NT2/D1 (cell line): ENCODE data around the gene LINC00237.

Experiments
- DNase-seq: peaks from one replicate; pipeline ENCODE4 v3.0.0-alpha.2; 2011; ENCODE audit warnings: low read depth, low spot score
- H3K27me3 ChIP-seq: 2 replicates; pipeline ENCODE4 v1.6.0; 2011; ENCODE audit warnings: mild to moderate bottlenecking; ENCODE audit not compliant: insufficient read length, insufficient read depth
- H3K36me3 ChIP-seq: 2 replicates; pipeline ENCODE4 v1.6.1; 2011; ENCODE audit warnings: mild to moderate bottlenecking, low read length, mixed read lengths; ENCODE audit not compliant: insufficient read depth, insufficient read length
- H3K4me1 ChIP-seq: 2 replicates; pipeline ENCODE4 v1.5.1; 2011; ENCODE audit not compliant: insufficient read depth, insufficient read length
- H3K4me3 ChIP-seq: 2 replicates; pipeline ENCODE4 v1.5.1; 2011; ENCODE audit warnings: low read depth; ENCODE audit not compliant: insufficient read length
- H3K9ac ChIP-seq: 2 replicates; pipeline ENCODE4 v1.6.0; 2011; ENCODE audit warnings: low read depth; ENCODE audit not compliant: insufficient read length
- H3K9me3 ChIP-seq: 2 replicates; pipeline ENCODE4 v1.5.1; 2011; ENCODE audit warnings: mild to moderate bottlenecking, low read length; ENCODE audit not compliant: insufficient read depth
- SUZ12 ChIP-seq: IDR thresholded peaks from 2 replicates; pipeline ENCODE4 v1.6.1; 2011; ENCODE audit not compliant: insufficient read length, insufficient read depth; ENCODE audit errors: extremely low read depth
- YY1 ChIP-seq: IDR thresholded peaks from 2 replicates; pipeline ENCODE4 v1.6.1; 2011; ENCODE audit not compliant: insufficient read length, insufficient read depth
- ZNF274 ChIP-seq: IDR thresholded peaks from 2 replicates; pipeline ENCODE4 v1.6.1; 2011; ENCODE audit warnings: mild to moderate bottlenecking, low read depth, low read length

Gene LINC00237

DNA sequence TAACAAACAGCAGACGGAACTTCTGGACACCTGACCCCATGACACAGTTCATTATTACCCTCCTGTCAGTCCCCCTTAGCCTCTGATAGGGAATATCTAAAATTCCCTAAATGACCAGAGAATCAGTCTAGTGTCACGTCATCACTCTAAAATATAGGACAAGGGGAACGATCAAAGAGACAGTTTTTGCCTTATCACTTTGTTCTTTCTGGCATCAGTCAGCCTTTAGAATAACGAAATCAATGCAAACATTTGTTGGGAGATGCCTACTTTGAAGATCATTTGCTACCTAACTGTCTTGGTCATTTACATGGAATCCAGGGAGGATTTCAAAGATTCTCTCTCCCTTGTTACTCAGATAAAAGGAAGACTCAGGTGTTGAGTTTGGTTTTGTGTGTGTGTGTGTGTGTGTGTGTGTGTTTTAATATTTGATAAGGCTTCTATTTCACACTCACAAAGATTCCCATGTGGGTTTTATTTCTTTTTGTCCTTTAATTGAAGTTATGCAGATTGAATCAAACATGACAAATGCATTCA, 28.3 kb downstream of the LINC00237 start:
- H3K9ac ChIP-seq = no peak overlapping the region
- no peak for DNase-seq
- TF ChIP-seq ZNF274 (no peak), SUZ12 (no peak), YY1 (no peak)
- no peak overlapping the region for H3K4me3 ChIP-seq
- H3K4me1 ChIP-seq = no peaks in the 10 kb centered on the region
- no peaks in the 10 kb centered on the region for H3K27me3 ChIP-seq
- H3K9me3 ChIP-seq = no peaks in the 10 kb centered on the region
- no peaks in the 10 kb centered on the region for H3K36me3 ChIP-seq

DNA sequence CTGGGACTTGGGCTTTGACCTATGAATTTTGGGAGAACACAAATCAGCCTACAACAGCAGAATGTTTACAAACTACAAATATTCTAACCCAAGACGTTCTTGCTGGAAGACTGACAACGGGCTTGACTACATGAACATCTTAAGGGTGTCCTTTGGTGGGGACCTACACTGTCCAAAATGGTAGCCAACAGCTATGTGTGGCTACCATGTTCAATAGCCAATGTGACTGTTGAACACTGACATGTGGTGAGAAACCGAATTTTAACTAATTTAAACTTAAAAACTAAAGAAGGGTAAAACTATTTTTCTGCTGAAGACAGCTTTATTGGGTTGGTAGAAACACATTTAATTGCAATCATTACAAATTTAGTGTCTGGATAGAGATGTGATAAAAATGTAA, 30.1 kb downstream of the LINC00237 start:
- DNase-seq = no peak
- H3K4me1 ChIP-seq = no peaks in the 10 kb centered on the region
- no peak for TF ChIP-seq ZNF274
- no peak for TF ChIP-seq SUZ12
- TF ChIP-seq YY1 = no peak
- no peak overlapping the region for H3K4me3 ChIP-seq
- no peaks in the 10 kb centered on the region for H3K9me3 ChIP-seq
- H3K27me3 ChIP-seq = no peaks in the 10 kb centered on the region
- H3K9ac ChIP-seq = no peak overlapping the region
- no peaks in the 10 kb centered on the region for H3K36me3 ChIP-seq

DNA sequence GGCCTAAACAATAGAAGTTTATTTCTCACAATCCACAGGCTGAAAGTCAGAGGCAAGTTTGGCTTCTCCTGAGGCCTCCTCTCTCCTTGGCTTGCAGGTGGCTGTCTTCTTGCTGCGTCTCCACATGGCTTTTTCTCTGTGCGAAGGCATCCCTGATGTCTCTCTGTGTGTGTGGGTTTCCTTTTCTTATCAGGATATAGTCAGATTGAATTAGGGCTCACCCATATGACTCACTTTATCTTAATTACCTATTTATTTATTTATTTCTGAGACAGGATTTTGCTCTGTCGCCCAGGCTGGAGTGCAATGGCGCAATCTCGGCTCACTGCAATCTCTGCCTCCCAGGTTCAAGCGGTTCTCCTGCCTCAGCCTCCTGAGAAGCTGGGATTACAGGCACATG, 30.7 kb downstream of the LINC00237 start:
- Histone ChIP-seq H3K36me3 (no peaks in the 10 kb centered on the region), H3K9me3 (no peaks in the 10 kb centered on the region), H3K27me3 (no peaks in the 10 kb centered on the region), H3K4me3 (no peak overlapping the region), H3K4me1 (no peaks in the 10 kb centered on the region), H3K9ac (no peak overlapping the region)
- DNase-seq = no peak
- TF ChIP-seq ZNF274 = no peak
- TF ChIP-seq YY1 = no peak
- TF ChIP-seq SUZ12 = no peak

DNA sequence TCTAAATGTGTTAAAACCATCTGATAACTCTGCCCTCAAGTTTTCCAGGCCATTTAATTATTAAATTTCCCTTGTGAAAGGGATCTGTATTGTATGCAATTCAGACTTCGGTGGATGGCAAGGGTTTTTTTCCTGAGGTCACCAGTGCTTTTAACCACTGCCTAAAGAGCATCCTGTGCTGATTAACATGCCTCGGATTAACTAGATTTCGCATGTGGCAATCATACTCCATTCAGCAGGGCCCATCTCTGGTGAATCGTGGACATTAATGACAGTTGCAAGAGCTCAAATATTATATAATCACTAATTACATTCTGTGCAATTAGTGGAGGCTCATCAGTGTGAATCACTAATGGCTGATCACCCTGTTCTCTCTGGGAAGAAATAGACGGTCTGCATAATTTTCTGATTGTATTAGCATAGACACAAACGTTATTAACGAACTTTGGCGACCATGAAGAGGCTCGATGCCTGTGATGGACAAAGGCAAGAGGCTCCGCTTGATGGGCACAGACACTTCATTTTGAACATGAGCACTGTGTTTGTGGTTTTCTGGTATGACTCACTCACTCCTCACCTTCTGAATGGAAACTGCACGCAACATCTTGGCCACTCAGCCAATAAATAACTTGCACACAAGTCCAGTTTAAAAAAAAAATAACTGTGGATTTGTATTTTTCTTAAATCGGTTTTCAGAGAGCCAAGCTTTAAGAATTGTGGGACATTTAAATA, 31.4 kb downstream of the LINC00237 start:
- H3K36me3 ChIP-seq = no peaks in the 10 kb centered on the region
- TF ChIP-seq ZNF274 = no peak
- DNase-seq = no peak
- no peaks in the 10 kb centered on the region for H3K4me1 ChIP-seq
- H3K27me3 ChIP-seq = no peaks in the 10 kb centered on the region
- H3K9ac ChIP-seq = no peak overlapping the region
- no peaks in the 10 kb centered on the region for H3K9me3 ChIP-seq
- no peak overlapping the region for H3K4me3 ChIP-seq

DNA sequence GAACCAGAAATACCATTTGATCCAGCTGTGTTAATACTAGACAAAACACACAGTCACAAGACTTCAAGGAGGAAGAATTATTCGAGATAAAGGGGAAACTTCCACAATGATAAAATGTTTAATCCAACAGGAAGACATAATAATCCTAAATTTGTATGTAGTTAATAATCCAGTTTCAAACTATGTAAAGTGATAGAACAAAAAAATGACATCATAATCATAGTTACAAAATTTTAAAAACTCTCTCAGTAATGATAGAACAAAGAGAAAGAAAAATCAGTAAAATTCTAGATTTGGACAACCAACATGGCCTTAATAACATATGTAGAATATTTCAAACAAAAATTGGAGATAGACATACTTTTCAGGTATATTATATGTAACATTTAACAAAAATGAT, 38.9 kb downstream of the LINC00237 start:
- H3K4me1 ChIP-seq = no peaks in the 10 kb centered on the region
- DNase-seq = no peak
- H3K9ac ChIP-seq = no peak overlapping the region
- no peaks in the 10 kb centered on the region for H3K27me3 ChIP-seq
- TF ChIP-seq SUZ12 (no peak), ZNF274 (no peak), YY1 (no peak)
- H3K4me3 ChIP-seq = no peak overlapping the region
- no peaks in the 10 kb centered on the region for H3K9me3 ChIP-seq
- no peaks in the 10 kb centered on the region for H3K36me3 ChIP-seq

DNA sequence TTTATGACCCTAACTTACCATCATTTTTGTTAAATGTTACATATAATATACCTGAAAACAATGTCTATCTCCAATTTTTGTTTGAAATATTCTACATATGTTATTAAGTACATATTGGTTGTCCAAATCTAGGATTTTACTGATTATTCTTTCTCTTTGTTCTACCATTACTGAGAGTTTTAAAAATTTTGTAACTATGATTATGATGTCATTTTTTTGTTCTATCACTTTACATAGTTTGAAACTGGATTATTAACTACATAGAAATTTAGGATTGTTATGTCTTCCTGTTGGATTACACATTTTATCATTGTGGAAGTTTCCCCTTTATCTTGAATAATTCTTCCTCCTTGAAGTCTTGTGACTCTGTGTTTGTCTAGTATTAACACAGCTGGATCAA, 41.2 kb downstream of the LINC00237 start:
- Histone ChIP-seq H3K27me3 (no peaks in the 10 kb centered on the region), H3K4me3 (no peak overlapping the region), H3K4me1 (no peaks in the 10 kb centered on the region), H3K9ac (no peak overlapping the region), H3K36me3 (no peaks in the 10 kb centered on the region), H3K9me3 (no peaks in the 10 kb centered on the region)
- TF ChIP-seq YY1 (no peak), SUZ12 (no peak), ZNF274 (no peak)
- DNase-seq = no peak

GRCh38 chr20:21063276-21063675, 42.9 kb downstream of the LINC00237 start:
- no peaks in the 10 kb centered on the region for H3K36me3 ChIP-seq
- no peak overlapping the region for H3K4me3 ChIP-seq
- no peaks in the 10 kb centered on the region for H3K27me3 ChIP-seq
- no peak for DNase-seq
- no peaks in the 10 kb centered on the region for H3K9me3 ChIP-seq
- TF ChIP-seq ZNF274 = no peak
- no peak for TF ChIP-seq YY1
- no peak for TF ChIP-seq SUZ12
- no peaks in the 10 kb centered on the region for H3K4me1 ChIP-seq
- no peak overlapping the region for H3K9ac ChIP-seq

DNA sequence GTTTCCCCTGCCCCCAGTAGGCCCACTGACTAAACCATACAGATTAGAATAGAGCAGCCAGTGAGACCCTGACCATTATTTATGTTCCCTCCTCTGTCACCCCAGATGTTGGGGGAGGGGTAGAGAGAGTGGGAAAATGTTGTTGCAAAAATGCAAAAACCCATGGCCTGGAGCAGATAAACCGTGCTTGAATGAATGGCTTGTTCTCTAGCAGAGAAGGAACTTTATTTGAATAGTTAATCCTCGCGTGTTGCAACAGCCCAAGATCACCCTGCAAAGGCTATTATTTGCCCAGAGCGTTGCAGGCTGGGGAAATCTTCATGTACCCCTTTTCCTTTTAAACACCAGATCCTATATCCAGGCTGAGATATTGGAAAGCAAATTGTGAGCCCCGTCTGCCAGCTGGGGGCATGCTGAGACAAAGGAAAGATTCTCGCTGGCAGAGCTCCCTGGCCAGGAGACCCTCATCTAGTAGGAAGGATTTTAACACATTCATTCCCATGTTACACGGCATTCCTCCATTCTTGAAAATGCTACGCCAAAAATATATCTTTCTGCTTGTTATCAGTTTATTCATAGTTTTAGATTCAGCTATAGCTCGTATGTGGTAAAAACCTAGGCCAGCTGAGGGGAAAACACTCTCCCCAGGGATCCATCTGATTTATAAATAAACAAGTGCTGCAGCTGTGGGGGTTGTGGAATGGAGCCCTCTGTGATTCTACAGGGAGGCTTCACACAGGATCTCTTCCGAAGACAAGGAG, 53.0 kb downstream of the LINC00237 start:
- H3K9me3 ChIP-seq = no peaks in the 10 kb centered on the region
- H3K9ac ChIP-seq = peak overlapping the region; percentile 21
- H3K27me3 ChIP-seq = no peaks in the 10 kb centered on the region
- no peaks in the 10 kb centered on the region for H3K4me1 ChIP-seq
- H3K4me3 ChIP-seq = no peak overlapping the region
- H3K36me3 ChIP-seq = no peaks in the 10 kb centered on the region
- peak; percentile 5 for DNase-seq
- TF ChIP-seq SUZ12 (no peak), YY1 (no peak), ZNF274 (no peak)
